Measurements from ENCODE around the gene RNF135. TPM values are rescaled to one million over a fixed set of nuclear protein-coding genes. Genes with fewer than 3 reads are reported as not detected.

RNF135 gene, protein sequence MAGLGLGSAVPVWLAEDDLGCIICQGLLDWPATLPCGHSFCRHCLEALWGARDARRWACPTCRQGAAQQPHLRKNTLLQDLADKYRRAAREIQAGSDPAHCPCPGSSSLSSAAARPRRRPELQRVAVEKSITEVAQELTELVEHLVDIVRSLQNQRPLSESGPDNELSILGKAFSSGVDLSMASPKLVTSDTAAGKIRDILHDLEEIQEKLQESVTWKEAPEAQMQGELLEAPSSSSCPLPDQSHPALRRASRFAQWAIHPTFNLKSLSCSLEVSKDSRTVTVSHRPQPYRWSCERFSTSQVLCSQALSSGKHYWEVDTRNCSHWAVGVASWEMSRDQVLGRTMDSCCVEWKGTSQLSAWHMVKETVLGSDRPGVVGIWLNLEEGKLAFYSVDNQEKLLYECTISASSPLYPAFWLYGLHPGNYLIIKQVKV
- total RNA-seq = 10 to 100 TPM; 13.7 to 18.8 TPM

DNA sequence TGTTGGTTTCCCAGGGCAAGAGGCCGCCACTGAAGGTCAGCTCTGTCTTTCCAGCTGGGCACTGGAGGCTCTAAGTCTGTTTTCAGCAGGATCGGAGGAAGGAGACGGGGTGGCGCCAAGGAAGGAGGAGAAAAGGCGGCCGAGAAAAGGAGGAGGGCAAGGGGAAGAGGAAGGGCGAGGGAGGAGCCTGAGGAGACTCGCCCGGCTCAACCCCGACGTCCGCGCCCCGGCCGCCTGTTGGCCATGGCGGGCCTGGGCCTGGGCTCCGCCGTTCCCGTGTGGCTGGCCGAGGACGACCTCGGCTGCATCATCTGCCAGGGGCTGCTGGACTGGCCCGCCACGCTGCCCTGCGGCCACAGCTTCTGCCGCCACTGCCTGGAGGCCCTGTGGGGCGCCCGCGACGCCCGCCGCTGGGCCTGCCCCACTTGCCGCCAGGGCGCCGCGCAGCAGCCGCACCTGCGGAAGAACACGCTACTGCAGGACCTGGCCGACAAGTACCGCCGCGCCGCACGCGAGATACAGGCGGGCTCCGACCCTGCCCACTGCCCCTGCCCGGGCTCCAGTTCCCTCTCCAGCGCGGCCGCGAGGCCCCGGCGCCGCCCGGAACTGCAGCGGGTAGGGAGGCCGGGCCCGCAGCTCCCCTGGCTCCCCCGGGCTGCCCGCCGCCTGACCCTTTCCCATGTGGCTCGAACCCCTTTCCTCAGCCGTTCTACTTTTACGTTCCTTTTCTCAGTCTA lies at the start of gene RNF135:
Gene RNF135 (plus strand): TSS at position 209 of the 737 bp plus-strand sequence. CDS start 35 bp downstream, at position 244.
- TF ChIP-seq, protein P1, sequence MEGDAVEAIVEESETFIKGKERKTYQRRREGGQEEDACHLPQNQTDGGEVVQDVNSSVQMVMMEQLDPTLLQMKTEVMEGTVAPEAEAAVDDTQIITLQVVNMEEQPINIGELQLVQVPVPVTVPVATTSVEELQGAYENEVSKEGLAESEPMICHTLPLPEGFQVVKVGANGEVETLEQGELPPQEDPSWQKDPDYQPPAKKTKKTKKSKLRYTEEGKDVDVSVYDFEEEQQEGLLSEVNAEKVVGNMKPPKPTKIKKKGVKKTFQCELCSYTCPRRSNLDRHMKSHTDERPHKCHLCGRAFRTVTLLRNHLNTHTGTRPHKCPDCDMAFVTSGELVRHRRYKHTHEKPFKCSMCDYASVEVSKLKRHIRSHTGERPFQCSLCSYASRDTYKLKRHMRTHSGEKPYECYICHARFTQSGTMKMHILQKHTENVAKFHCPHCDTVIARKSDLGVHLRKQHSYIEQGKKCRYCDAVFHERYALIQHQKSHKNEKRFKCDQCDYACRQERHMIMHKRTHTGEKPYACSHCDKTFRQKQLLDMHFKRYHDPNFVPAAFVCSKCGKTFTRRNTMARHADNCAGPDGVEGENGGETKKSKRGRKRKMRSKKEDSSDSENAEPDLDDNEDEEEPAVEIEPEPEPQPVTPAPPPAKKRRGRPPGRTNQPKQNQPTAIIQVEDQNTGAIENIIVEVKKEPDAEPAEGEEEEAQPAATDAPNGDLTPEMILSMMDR (IDR thresholded peaks at IDR 0.05) = peak; percentile 21 to 66 (median 33)
- peak; percentile 80 to 85 (median 82) for TF ChIP-seq POLR2A (IDR thresholded peaks at IDR 0.05)
- peak within 1 kb of the TSS; percentile 85 to 94 (median 91) for H3K27ac ChIP-seq
- WGBS, 2 donors = 1% methylated on average over 22 to 66 of the region's 66 CpGs
- DNase-seq (peak; percentile 80 to 89 (median 83)), ATAC-seq (peak; percentile 92)
- peaks cover 14% of the 10 kb centered on the region for H3K4me1 ChIP-seq
- intact Hi-C loops (cut with DNase I) = no loop called here
- peak within 1 kb of the TSS; percentile 62 to 63 for H3K4me3 ChIP-seq
- H3K27me3 ChIP-seq = no peaks in the 10 kb centered on the region
- H3K9me3 ChIP-seq = no peaks in the 10 kb centered on the region
- no peaks in the 10 kb centered on the region for H3K36me3 ChIP-seq (replicated peaks in 1 of 2; ENCODE audit: insufficient read depth in 1 of 2, low read depth in 2 of 2)

DNA sequence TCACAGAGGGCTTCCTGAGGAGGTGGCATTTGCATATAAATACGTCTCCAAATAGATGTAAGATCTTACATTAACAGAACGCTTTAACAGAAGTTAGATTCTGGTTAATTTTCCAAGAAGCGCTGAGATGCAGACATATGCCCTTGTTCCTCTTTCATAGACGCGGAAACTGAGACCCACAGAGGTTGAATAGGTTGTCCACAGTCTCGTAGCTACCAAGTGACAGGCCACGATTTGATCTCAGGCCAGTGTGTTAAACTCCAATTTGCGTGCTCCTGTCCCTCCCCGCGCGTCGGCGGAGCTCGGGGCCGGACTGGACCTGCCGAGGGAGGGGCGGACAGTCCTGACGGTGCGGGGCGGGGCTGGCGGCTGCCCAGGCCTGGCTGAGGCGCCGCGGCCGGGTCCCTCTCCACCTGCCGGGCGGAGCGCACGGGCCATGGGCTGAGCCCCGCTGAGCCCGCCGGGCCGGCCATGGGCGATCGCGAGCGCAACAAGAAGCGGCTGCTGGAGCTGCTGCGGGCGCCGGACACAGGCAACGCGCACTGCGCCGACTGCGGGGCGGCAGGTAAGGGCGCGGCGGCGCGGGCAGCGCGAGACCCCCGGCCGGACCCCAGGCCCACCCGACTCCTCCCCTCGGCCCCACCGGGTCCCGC lies 49.2 kb upstream of the RNF135 start, which contains the start of gene ADAP2:
Gene ADAP2 (plus strand): TSS at position 402 of the 653 bp plus-strand sequence. CDS start 70 bp downstream, at position 472.
- H3K9me3 ChIP-seq = no peaks in the 10 kb centered on the region
- DNase-seq (peak; percentile 68 to 82 (median 72)), ATAC-seq (peak; percentile 91)
- H3K36me3 ChIP-seq (replicated peaks in 1 of 2; ENCODE audit: insufficient read depth in 1 of 2, low read depth in 2 of 2) = no peaks in the 10 kb centered on the region
- peaks cover 17% of the 10 kb centered on the region for H3K4me1 ChIP-seq
- H3K27ac ChIP-seq = peak within 1 kb of the TSS in 1 of 4 donors; percentile 39
- no peaks in the 10 kb centered on the region for H3K27me3 ChIP-seq
- WGBS, 2 donors = 2 to 3% methylated on average over 17 to 41 of the region's 60 CpGs
- TF ChIP-seq, protein P1 (IDR thresholded peaks at IDR 0.05) = peak in 1 of 7 experiments; percentile 17
- peak in 1 of 3 donors; percentile 25 for TF ChIP-seq POLR2A (IDR thresholded peaks at IDR 0.05)
- H3K4me3 ChIP-seq = peak within 1 kb of the TSS in 1 of 2 donors; percentile 41
- intact Hi-C loops (cut with DNase I) = no loop called here

DNA sequence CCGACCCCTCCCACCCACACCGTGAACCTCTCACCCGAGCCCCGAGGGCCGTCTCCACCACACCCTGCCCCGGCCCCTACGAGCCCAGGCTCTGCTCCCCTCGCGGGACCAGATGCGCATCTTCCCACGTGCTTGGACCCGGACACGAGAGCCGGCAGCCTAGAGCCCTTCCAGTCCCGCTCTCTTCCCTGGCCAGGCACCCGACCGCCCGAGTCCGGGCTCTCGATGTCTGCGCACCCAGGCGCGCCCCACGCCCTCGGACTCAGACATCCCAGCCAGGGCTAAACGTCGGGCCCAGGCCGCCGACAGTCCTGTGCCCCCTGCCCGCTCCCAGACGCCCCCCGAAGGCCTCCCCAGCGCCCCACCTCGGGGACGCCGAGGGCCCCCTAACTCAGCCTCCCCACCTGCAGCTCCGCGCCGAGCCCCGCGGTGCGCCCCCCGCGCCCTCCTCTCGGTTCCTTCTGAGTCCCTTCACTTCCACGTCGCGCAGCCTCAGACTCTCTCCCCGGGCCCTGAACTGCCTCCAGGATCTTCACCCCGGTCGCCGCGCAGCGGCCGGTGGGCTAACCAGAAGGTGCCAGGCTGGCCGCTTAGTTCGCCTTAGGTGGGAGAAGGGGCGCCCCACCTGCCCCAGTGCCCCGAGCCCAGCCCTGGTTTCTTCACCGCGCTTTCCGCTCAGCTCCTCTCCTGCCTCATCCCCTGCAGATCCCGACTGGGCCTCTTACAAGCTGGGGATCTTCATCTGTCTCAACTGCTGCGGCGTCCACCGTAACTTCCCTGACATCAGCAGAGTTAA lies 48.4 kb upstream of the RNF135 start:
- Histone ChIP-seq H3K4me1 (peaks cover 17% of the 10 kb centered on the region), H3K4me3 (peak overlapping the region in 1 of 2 donors; percentile 41), H3K9me3 (no peaks in the 10 kb centered on the region), H3K27ac (peak overlapping the region in 1 of 4 donors; percentile 39), H3K36me3 (replicated peaks in 1 of 2; ENCODE audit: insufficient read depth in 1 of 2, low read depth in 2 of 2) (no peaks in the 10 kb centered on the region), H3K27me3 (no peaks in the 10 kb centered on the region)
- ATAC-seq (no peak), DNase-seq (peak; percentile 15 to 32 (median 17))
- intact Hi-C loops (cut with DNase I) = no loop called here
- TF ChIP-seq, protein P1 (IDR thresholded peaks at IDR 0.05) = no peak
- TF ChIP-seq POLR2A (IDR thresholded peaks at IDR 0.05) = no peak
- 14 to 30% methylated on average over 28 to 60 of the region's 66 CpGs for WGBS, 2 donors

DNA sequence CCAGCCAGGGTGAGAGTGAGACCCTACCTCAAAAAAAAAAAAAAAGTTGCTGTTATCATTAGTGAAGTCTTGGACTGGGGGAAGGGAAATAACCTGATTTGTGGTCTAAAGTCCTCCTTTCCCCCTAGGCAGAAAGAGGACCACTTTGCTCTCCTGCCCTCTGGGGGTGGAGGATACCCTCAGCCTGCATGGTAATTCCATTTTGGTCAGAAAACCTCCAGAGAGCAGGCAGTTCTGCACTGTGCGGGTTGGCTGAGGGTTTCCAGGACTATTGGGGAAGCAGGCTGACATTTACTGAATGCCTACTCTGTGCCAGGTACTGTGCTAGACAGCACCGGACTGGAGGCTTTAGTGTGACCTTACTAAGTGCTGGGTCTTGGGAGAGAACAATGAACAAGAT lies 46.5 kb upstream of the RNF135 start:
- H3K36me3 ChIP-seq (replicated peaks in 1 of 2; ENCODE audit: insufficient read depth in 1 of 2, low read depth in 2 of 2) = no peaks in the 10 kb centered on the region
- no peaks in the 10 kb centered on the region for H3K9me3 ChIP-seq
- ATAC-seq (no peak), DNase-seq (no peak)
- intact Hi-C loops (cut with DNase I) = no loop called here
- H3K4me3 ChIP-seq = no peak overlapping the region
- no peak for TF ChIP-seq POLR2A (IDR thresholded peaks at IDR 0.05)
- TF ChIP-seq, protein P1 (IDR thresholded peaks at IDR 0.05) = no peak
- no peaks in the 10 kb centered on the region for H3K27me3 ChIP-seq
- WGBS, 2 donors = 80 to 83% methylated on average over 2 of the region's 2 CpGs
- no peak overlapping the region for H3K27ac ChIP-seq
- H3K4me1 ChIP-seq = peaks cover 17% of the 10 kb centered on the region

All from body of pancreas (tissue), 4 donors.